NCI-H345 (cell line): ENCODE data around the gene ADCY5.
A peak's percentile ranks its signal among the peaks of the same experiment; 100 is the strongest.

Experiments used
- DNase-seq: peaks from one replicate; lab custom pipeline; 2025; lab: John Stamatoyannopoulos, UW

Gene ADCY5

GRCh38 chr3:123367467-123368154, 81.3 kb downstream of the ADCY5 start:
- DNase-seq = no peak

- no peak for DNase-seq
Measured at GRCh38 chr3:123365450-123366143, 83.3 kb downstream of the ADCY5 start.

- DNase-seq = no peak
Measured at GRCh38 chr3:123361071-123361470, 87.8 kb downstream of the ADCY5 start.

GRCh38 chr3:123357275-123357674, 91.6 kb downstream of the ADCY5 start:
- no peak for DNase-seq

- no peak for DNase-seq
Measured at GRCh38 chr3:123353850-123354233, 95.0 kb downstream of the ADCY5 start.

- DNase-seq = no peak
Measured at GRCh38 chr3:123353227-123353849, 95.6 kb downstream of the ADCY5 start.

- no peak for DNase-seq
Measured at GRCh38 chr3:123352134-123352554, 96.7 kb downstream of the ADCY5 start.

GRCh38 chr3:123351501-123351900, 97.4 kb downstream of the ADCY5 start:
- DNase-seq = no peak

GRCh38 chr3:123350971-123351370, 97.9 kb downstream of the ADCY5 start:
- no peak for DNase-seq

- DNase-seq = no peak
Measured at GRCh38 chr3:123349566-123350435, 99.1 kb downstream of the ADCY5 start.

GRCh38 chr3:123349201-123349535, 99.7 kb downstream of the ADCY5 start:
- DNase-seq = no peak

- no peak for DNase-seq
Measured at GRCh38 chr3:123348471-123349200, 100.3 kb downstream of the ADCY5 start.

- peak; percentile 8 for DNase-seq
Measured at GRCh38 chr3:123347691-123348264, 101.1 kb downstream of the ADCY5 start.

- DNase-seq = no peak
Measured at GRCh38 chr3:123347205-123347604, 101.7 kb downstream of the ADCY5 start.

GRCh38 chr3:123346021-123346420, 102.9 kb downstream of the ADCY5 start:
- no peak for DNase-seq

GRCh38 chr3:123344907-123345594, 103.8 kb downstream of the ADCY5 start:
- no peak for DNase-seq

GRCh38 chr3:123344175-123344906, 104.5 kb downstream of the ADCY5 start:
- DNase-seq = no peak

GRCh38 chr3:123343296-123344174, 105.4 kb downstream of the ADCY5 start:
- no peak for DNase-seq

GRCh38 chr3:123342631-123343080, 106.2 kb downstream of the ADCY5 start:
- no peak for DNase-seq
